CD4-positive, CD25-positive, alpha-beta regulatory T cell (primary cell): ENCODE data around the gene EML4. TPM values are rescaled to one million over a fixed set of nuclear protein-coding genes. Genes with fewer than 3 reads are reported as not detected.

Experiments
- ATAC-seq, 2 donors: fragments of 150-1000 bp; cut with Tn5 transposase; one replicate each; pipeline ENCODE4 v1.10.0; 2021; ENCODE audit warnings: low read depth in 2 of 2, moderate number of reproducible peaks in 2 of 2, moderate library complexity in 1 of 2
- DNase-seq, 3 donors: peaks; one replicate each; pipeline versions ENCODE4 v3.0.0 to v3.0.0-alpha.2; 2012 to 2022; ENCODE audit warnings: mixed read lengths in 1 of 3
- H3K27ac ChIP-seq: one replicate; pipeline ENCODE4 v1.7.0; 2013; ENCODE audit warnings: mild to moderate bottlenecking, low read length; ENCODE audit not compliant: insufficient read depth, poor library complexity, severe bottlenecking
- H3K27me3 ChIP-seq: one replicate; pipeline ENCODE4 v1.7.0; 2013; ENCODE audit warnings: low read length; ENCODE audit not compliant: control insufficient read depth, insufficient read depth
- H3K36me3 ChIP-seq: one replicate; pipeline ENCODE4 v1.7.0; 2013; ENCODE audit warnings: mild to moderate bottlenecking, low read length, moderate library complexity; ENCODE audit not compliant: control insufficient read depth, insufficient read depth
- H3K4me1 ChIP-seq: 2 replicates; pipeline ENCODE4 v1.7.0; 2013; ENCODE audit warnings: mild to moderate bottlenecking, low read length; ENCODE audit not compliant: insufficient read depth, control insufficient read depth, poor library complexity, severe bottlenecking
- H3K4me3 ChIP-seq: one replicate; pipeline ENCODE4 v1.7.0; 2013; ENCODE audit warnings: low read depth, mild to moderate bottlenecking, low read length, moderate library complexity
- H3K9me3 ChIP-seq, 2 experiments: 1 replicate in 1 of 2; 2 replicates in 1 of 2; pipeline ENCODE4 v1.7.0; 2013; ENCODE audit warnings: low read length in 2 of 2, mild to moderate bottlenecking in 1 of 2, moderate library complexity in 1 of 2; ENCODE audit not compliant: control insufficient read depth in 2 of 2
- H3K27ac Mint-ChIP-seq, 3 donors: one replicate each; pipeline ENCODE4 v1.8.0; 2020 to 2022; ENCODE audit warnings: mild to moderate bottlenecking in 3 of 3, mixed read lengths in 3 of 3, moderate library complexity in 2 of 3
- H3K27me3 Mint-ChIP-seq: one replicate; pipeline ENCODE4 v1.8.0; 2022; ENCODE audit warnings: mild to moderate bottlenecking, mixed read lengths
- H3K36me3 Mint-ChIP-seq: one replicate; pipeline ENCODE4 v1.8.0; 2020; ENCODE audit warnings: mixed read lengths
- H3K4me1 Mint-ChIP-seq, 4 donors: one replicate each; pipeline ENCODE4 v1.8.0; 2020 to 2022; ENCODE audit warnings: mixed read lengths in 4 of 4, mild to moderate bottlenecking in 1 of 4
- H3K4me3 Mint-ChIP-seq, 4 donors: one replicate each; pipeline ENCODE4 v1.8.0; 2020 to 2022; ENCODE audit warnings: mild to moderate bottlenecking in 4 of 4, mixed read lengths in 4 of 4, moderate library complexity in 3 of 4
- H3K9me3 Mint-ChIP-seq, 7 donors: one replicate each; pipeline ENCODE4 v1.8.0; 2020 to 2022; ENCODE audit warnings: mixed read lengths in 7 of 7, mild to moderate bottlenecking in 3 of 7, moderate library complexity in 2 of 7
- polyA plus RNA-seq, 4 donors: library from polyadenylated mRNA; unstranded; fragments of 300-500 nt; fragmentation: Illumina TruSeq; gene quantifications; one replicate each; pipeline ENCODE4 v1.2.3, GENCODE V29; 2021
- total RNA-seq: library from RNA; stranded (reverse); gene quantifications from one replicate; pipeline ENCODE4 v1.2.3, GENCODE V29; 2022

EML4 gene
- total and polyA plus RNA-seq, 5 donors from 2014 or later = 83.7 to 293 (median 90.1) TPM

- Mint-ChIP-seq H3K4me1 (peaks cover 14 to 96% (median 54%) of the 10 kb centered on the region in 4 donors), H3K9me3 (no peaks in the 10 kb centered on the region), H3K27ac (peak overlapping the region; percentile 20 to 84 (median 64)), H3K27me3 (no peaks in the 10 kb centered on the region), H3K36me3 (no peaks in the 10 kb centered on the region), H3K4me3 (peak overlapping the region in 1 of 4 donors; percentile 27)
- ATAC-seq = no peak
- Histone ChIP-seq H3K4me3 (no peak overlapping the region), H3K36me3 (no peaks in the 10 kb centered on the region), H3K27ac (no peak overlapping the region), H3K4me1 (peaks cover 70% of the 10 kb centered on the region), H3K27me3 (no peaks in the 10 kb centered on the region), H3K9me3 (no peaks in the 10 kb centered on the region)
- DNase-seq = no peak
Observed at GRCh38 chr2:42138163-42139015, 30.8 kb upstream of the EML4 start.

- Mint-ChIP-seq H3K4me1 (peaks cover 14 to 95% (median 55%) of the 10 kb centered on the region in 4 donors), H3K36me3 (no peaks in the 10 kb centered on the region), H3K27ac (peak overlapping the region in 2 of 3 donors; percentile 64 to 84), H3K27me3 (no peaks in the 10 kb centered on the region), H3K4me3 (peak overlapping the region in 2 of 4 donors; percentile 27), H3K9me3 (peaks cover 0 to 1% (median 0%) of the 10 kb centered on the region in 7 donors)
- Histone ChIP-seq H3K9me3 (no peaks in the 10 kb centered on the region), H3K27ac (no peak overlapping the region), H3K4me3 (no peak overlapping the region), H3K4me1 (peaks cover 63% of the 10 kb centered on the region), H3K27me3 (no peaks in the 10 kb centered on the region), H3K36me3 (no peaks in the 10 kb centered on the region)
- no peak for ATAC-seq
- no peak for DNase-seq
Observed at GRCh38 chr2:42139101-42139500, 30.1 kb upstream of the EML4 start.

- H3K27ac Mint-ChIP-seq = peak overlapping the region in 2 of 3 donors; percentile 88 to 89
- H3K27me3 Mint-ChIP-seq = no peaks in the 10 kb centered on the region
- no peak for ATAC-seq
- peaks cover 50% of the 10 kb centered on the region for H3K4me1 ChIP-seq
- peaks cover 0 to 1% (median 0%) of the 10 kb centered on the region in 7 donors for H3K9me3 Mint-ChIP-seq
- DNase-seq = no peak
- H3K27ac ChIP-seq = no peak overlapping the region
- H3K4me3 Mint-ChIP-seq = no peak overlapping the region
- H3K9me3 ChIP-seq = no peaks in the 10 kb centered on the region
- no peaks in the 10 kb centered on the region for H3K36me3 ChIP-seq
- no peak overlapping the region for H3K4me3 ChIP-seq
- H3K36me3 Mint-ChIP-seq = no peaks in the 10 kb centered on the region
- H3K4me1 Mint-ChIP-seq = peaks cover 14 to 87% (median 55%) of the 10 kb centered on the region in 4 donors
- no peaks in the 10 kb centered on the region for H3K27me3 ChIP-seq
Observed at GRCh38 chr2:42140496-42140895, 28.7 kb upstream of the EML4 start.

- no peaks in the 10 kb centered on the region for H3K36me3 Mint-ChIP-seq
- peak overlapping the region; percentile 79 to 89 (median 88) for H3K27ac Mint-ChIP-seq
- peak overlapping the region; percentile 61 for H3K27ac ChIP-seq
- peak overlapping the region in 3 of 4 donors; percentile 22 to 81 (median 58) for H3K4me3 Mint-ChIP-seq
- H3K9me3 ChIP-seq = no peaks in the 10 kb centered on the region
- H3K9me3 Mint-ChIP-seq = peaks cover 0 to 1% (median 0%) of the 10 kb centered on the region in 7 donors
- no peaks in the 10 kb centered on the region for H3K36me3 ChIP-seq
- peaks cover 36% of the 10 kb centered on the region for H3K4me1 ChIP-seq
- H3K27me3 ChIP-seq = no peaks in the 10 kb centered on the region
- DNase-seq (peak in 1 of 3 donors; percentile 52), ATAC-seq (peak; percentile 44 to 47)
- peak overlapping the region; percentile 44 for H3K4me3 ChIP-seq
- no peaks in the 10 kb centered on the region for H3K27me3 Mint-ChIP-seq
- H3K4me1 Mint-ChIP-seq = peaks cover 8 to 73% (median 49%) of the 10 kb centered on the region in 4 donors
Observed at GRCh38 chr2:42141687-42142546, 27.2 kb upstream of the EML4 start.

GRCh38 chr2:42142547-42143184, 26.5 kb upstream of the EML4 start:
- DNase-seq = no peak
- ATAC-seq = no peak
- no peaks in the 10 kb centered on the region for H3K36me3 ChIP-seq
- Mint-ChIP-seq H3K4me3 (peak overlapping the region in 1 of 4 donors; percentile 22), H3K27ac (peak overlapping the region in 2 of 3 donors; percentile 44 to 88), H3K36me3 (no peaks in the 10 kb centered on the region), H3K27me3 (no peaks in the 10 kb centered on the region), H3K4me1 (peaks cover 8 to 66% (median 43%) of the 10 kb centered on the region in 4 donors), H3K9me3 (peaks cover 0 to 1% (median 0%) of the 10 kb centered on the region in 7 donors)
- no peak overlapping the region for H3K27ac ChIP-seq
- peaks cover 29% of the 10 kb centered on the region for H3K4me1 ChIP-seq
- no peak overlapping the region for H3K4me3 ChIP-seq
- no peaks in the 10 kb centered on the region for H3K9me3 ChIP-seq
- H3K27me3 ChIP-seq = no peaks in the 10 kb centered on the region

- Histone ChIP-seq H3K27ac (no peak overlapping the region), H3K27me3 (no peaks in the 10 kb centered on the region), H3K4me3 (no peak overlapping the region), H3K36me3 (no peaks in the 10 kb centered on the region), H3K4me1 (no peaks in the 10 kb centered on the region), H3K9me3 (no peaks in the 10 kb centered on the region)
- ATAC-seq (no peak), DNase-seq (no peak)
- Mint-ChIP-seq H3K27ac (no peak overlapping the region), H3K9me3 (peaks cover 0 to 1% (median 0%) of the 10 kb centered on the region in 7 donors), H3K36me3 (no peaks in the 10 kb centered on the region), H3K4me1 (peaks cover 0 to 25% (median 14%) of the 10 kb centered on the region in 4 donors), H3K27me3 (no peaks in the 10 kb centered on the region), H3K4me3 (no peak overlapping the region)
Observed at GRCh38 chr2:42147641-42148274, 21.4 kb upstream of the EML4 start.

GRCh38 chr2:42150159-42150558, 19.0 kb upstream of the EML4 start:
- Histone ChIP-seq H3K4me1 (no peaks in the 10 kb centered on the region), H3K27me3 (no peaks in the 10 kb centered on the region), H3K36me3 (no peaks in the 10 kb centered on the region), H3K27ac (no peak overlapping the region), H3K4me3 (no peak overlapping the region), H3K9me3 (no peaks in the 10 kb centered on the region)
- Mint-ChIP-seq H3K4me1 (peaks cover 0 to 13% (median 4%) of the 10 kb centered on the region in 4 donors), H3K36me3 (no peaks in the 10 kb centered on the region), H3K4me3 (no peak overlapping the region), H3K27ac (peak overlapping the region in 2 of 3 donors; percentile 68 to 79), H3K9me3 (no peaks in the 10 kb centered on the region), H3K27me3 (no peaks in the 10 kb centered on the region)
- no peak for DNase-seq
- ATAC-seq = no peak
